GM11168 (cell line): ENCODE measurements around the gene DSTN.

Experiments used
- in situ Hi-C: fragments of 300-500 bp; cut with MboI; formaldehyde crosslinking; loops from one replicate; pipeline ENCODE4 v1.12.0; 2022; ENCODE audit warnings: low sequenced_read_pairs; ENCODE audit not compliant: unreplicated experiment

Gene DSTN

DNA sequence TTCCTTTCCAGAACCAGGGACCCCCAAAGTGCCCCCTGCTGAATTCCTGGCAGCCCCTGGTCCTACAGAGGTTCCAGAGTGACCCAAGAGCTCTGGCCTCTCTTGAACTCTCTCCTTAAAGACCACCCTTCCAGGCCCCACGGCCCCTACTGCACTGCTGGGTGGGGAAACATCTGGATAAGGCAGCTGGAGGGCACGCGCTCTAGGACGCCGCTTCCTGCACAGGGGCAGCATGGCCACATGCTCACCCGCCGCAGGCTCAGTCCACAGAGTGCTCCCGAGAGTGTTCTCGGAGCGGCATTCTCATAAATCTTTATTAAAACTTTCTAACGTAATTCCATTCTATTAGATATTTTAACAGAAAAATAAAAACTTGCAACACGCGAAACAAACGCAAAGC lies 75.1 kb downstream of the DSTN start:
- in situ Hi-C loops = no loop called here

DNA sequence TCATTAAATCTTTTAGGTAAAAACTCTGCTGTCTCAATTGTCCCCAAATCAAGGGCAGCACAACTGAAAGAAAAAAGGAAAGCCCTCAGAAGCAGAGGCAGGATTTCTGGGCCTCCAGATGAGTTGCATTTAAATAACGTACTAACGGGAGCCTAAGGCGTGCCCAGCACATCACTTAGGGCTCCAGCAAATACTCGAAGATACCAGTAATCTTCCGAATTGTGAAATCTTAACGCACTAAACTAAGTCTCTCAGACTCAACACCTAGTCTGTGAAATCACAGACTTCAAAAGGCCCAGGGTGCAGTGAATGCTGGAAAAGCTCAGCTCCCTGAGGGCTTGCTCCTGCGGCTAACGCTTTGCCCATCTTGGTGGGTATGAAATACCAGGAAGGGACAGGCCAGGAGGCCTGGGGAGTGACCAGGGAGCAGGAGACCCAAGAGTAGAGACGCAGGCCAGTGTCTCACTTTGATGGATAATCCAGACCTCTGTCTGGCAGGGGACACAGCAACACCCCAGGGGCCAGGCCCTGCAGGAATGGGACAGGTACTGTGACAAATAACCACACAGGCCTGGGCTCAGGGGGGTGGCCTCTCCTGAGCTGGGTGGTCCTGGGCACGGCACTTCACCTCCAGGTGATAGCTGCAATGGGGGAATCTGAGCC lies 75.8 kb downstream of the DSTN start:
- in situ Hi-C loops = no loop called here

DNA sequence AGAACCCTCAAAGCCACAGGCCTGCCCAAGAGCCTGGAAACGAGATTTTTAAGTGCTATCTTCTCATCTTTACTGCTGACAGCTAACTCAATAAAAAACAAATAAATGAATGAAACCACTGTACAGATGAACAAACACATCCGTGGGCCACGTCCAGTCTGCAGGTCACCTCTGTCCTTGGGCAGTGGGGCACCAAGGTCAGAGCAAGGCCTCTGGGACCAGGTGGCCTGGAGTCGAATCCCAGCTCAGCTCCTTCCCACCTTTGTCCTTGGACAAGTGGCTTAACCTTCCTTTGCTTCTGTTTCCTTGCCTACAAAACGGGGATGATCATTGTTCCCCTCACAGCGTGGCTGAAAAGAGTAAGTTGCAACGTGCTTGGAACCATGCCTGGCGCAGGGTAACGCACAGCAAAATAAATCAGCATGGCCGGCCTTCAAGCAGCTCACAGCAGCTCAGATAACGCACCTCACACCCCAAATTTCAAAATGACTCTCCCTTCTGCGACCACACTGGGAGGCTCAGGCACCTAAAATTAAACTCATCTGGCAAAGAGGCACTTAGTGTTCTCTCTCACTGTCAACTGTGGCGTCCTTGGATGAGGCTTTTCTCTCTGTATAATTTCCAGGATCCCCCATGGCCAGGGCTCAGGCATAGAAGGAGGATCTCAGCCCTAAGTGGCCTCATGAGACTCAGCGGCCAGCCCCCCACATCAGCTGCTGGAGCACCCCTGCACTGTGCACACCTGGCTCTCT lies 76.5 kb downstream of the DSTN start:
- in situ Hi-C loops = no loop called here

DNA sequence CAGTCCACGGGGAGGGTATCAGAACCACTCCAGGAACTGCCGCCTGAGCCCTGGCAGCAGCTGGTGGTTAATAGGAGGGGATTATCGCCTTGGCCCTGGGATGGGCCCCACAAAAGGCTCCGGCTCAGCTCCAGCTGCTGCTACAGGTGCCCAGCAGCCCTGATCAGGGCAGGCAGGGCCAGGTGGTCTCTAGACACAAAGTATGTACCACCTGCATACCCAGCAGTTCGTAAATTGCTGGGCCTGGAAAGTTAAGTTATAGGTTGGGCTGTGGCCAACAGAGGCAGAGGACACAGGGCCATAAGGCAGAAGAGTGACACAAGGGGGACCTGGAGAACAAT lies 77.1 kb downstream of the DSTN start:
- in situ Hi-C loops = no loop called here

DNA sequence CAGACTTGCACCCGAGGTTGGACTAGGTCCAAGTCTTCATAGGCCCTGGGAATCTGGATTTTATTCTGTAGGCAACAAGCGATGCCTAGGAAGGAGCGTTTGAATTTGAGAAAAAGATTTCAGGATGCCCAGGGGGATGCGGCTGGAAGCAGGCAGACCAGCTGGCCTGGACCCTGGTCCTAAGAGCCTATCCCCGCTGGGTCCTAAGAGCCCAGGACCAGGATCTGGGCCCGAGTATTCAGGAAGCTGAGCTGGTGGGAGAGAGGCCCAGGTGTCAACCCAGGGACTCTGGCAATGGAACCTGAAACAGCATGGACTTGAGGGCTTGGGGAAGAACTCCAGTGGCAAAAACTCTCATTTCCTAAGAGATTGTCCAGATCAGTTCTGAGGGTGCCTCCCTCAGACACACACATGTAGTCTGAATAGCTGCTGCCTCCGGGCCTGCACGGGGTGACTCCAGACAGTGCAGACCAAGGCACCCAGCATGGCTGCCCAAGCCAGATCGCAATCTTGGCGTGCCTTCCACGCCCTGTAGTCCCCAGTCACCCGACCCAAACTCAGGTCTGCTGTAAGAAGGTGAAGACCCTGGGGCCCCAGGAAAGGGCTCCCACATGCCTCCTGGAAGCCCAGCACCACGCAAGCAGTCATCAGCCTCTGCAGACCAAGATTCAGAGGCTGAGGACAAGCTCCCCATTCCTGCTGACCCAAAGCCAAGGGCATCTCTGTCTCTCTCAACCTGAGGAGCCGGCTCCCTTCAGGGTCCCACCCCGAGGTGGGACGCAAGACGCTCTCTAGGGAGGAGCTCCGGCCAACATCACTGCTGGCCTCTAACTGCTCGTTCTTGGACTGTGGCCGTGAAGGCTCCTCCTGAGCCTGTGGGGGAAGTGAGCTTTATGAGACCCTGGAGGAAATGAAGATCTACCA lies 77.8 kb downstream of the DSTN start:
- in situ Hi-C loops = no loop called here

DNA sequence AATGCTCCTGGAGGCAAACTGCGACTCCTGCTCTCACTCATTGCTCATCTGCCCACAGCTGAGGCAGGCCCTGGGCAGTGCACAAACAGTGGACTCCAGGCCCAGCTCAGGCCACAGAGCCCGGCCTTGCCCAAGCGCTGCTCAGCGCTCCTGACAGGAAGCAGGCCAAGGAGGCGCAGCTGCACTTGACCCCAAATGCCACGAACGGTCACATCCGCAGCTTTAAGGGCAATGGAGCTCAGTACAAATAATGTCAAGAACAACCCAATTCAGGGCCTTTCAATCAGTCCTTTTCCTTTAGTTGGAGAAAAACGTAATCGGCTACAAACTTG lies 78.4 kb downstream of the DSTN start:
- in situ Hi-C loops = no loop called here

DNA sequence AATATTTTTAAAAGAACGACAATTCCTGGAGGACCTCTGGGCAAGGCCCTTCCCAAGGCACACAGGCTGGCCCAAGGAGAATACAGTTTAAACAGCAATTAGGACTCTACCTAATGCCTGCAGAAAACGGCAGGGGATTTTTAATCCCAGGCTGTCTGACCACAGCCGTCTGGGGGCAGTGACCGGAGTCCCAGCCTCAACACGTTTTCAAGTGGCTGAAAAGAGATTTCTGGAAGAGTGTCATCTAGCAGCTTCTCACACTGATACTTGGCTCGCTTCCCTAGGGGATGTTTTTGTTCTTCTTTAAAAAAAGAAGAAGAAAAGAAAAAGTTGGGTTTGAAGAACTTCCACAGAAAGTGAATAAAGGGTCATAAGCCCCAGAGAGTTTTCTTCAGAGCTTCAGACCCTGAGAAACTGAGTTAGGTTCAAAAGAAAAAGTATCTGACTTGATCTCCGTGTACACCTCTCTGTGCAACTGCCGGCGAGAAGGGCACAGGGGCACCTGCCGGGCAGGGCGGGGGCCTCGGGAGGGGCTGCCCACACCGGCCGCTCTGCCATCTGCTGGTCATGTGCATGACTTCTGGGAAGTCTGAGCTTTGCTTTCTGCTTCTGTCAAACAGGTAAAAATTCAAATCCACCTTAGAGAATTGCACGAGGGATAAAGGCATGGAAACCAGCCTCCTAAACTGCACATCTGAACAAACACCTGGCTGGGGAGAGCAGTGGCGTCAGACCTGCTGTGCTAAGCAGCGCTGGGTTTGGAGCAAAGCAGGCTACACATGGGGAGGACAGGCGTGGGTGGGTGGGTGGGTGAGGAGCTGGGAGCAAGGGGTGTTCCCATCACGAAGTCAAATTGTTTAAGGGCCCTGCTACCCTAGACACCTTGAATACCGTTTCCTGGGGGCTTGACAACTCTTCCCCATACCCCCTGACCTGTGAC lies 79.2 kb downstream of the DSTN start:
- in situ Hi-C loops = no loop called here

DNA sequence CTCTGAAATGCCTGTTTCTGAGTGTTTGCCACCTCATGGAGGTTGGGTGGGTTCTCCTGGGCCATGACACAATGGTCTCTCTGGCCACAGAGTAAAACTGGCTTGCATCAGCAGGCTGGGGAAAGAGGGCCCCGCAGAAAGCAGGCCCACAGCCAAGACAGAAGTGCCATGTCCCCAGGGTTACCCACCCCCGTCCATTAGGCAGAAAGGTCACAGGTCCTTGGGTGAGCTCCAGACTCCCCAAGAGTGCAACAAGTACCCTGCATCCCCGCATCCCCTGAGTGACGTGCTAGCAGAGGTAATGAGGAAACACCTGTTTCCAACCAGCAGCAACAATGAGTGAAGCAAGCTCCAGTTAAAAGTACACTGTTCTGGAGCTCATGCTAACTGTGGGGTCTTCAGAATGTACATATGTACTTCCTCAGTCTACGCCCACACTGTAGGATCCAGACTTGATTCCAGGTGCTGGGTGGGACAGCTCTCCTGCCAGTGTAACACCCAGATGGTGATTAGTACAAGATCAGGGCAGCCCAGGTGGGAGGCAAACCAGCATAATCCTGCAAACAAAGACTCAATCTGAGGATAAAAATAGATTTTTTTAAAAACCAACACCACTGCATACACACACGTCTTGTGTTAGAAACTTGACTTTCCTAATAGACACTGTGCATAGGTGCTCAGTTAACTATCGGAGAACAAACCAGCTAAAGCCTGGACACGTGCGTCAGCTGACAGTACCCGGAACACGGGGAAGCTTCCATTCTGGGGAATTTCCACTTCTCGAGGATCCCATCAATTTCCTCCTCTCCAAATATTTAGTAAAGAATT lies 80.6 kb downstream of the DSTN start:
- in situ Hi-C loops = no loop called here

DNA sequence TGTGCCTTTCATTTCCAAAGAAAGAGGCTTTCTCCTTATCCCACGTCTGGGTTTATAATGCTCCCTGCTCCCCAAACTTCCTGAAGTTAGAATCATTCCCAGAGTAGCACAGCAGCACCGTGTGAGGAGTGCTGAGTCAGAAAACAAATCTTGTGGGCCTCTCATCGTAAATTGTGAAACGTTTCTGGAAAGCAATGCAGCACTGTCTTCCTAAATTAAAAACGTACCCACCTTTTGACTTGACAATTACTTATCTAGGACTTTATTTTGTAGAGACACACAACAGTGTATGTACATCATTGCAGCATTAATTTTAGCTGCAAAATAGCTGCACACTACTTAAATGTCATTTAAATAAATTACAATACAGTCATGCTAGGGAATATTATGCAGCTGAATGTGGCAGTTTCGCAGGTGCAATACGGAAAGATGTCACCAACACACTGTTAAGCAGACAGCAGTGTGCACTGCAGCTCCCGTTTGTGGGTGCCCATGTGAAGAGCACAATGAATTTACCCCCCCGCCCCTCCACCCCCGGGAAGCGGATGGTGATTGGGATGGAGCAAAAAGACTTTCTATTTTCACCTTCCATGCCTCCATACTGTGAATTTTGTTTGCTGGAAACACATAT lies 81.4 kb downstream of the DSTN start:
- in situ Hi-C loops = no loop called here

DNA sequence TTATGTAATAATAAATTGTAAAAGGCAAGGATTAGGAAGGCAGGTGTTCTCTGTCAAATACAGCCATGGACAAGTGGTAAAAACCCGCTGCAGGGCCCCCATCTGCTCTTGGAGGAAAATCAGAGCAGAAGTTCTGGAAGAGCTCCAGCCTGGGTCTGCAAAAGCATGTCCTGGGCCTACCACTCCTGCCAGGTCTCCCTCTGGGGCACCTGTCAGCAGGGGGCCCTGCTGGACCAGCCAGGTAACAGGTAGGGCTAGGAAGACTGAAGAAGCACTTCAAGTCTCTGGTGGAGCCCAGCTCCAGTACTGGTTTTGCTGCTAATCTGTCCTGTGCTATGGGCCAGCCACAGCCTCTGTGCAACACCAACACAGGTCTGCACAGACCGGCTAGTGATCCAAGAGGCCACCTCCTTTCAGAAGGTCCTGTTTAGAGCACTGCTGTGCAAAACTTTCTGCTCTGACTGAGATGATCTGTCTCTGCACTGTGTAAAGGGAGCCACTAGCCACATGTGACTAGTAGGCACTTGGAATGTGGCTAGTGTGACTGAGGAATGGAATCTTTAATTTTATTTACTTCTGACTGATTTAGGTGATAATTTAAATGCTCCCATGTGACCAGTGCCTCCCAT lies 82.0 kb downstream of the DSTN start:
- in situ Hi-C loops = no loop called here

DNA sequence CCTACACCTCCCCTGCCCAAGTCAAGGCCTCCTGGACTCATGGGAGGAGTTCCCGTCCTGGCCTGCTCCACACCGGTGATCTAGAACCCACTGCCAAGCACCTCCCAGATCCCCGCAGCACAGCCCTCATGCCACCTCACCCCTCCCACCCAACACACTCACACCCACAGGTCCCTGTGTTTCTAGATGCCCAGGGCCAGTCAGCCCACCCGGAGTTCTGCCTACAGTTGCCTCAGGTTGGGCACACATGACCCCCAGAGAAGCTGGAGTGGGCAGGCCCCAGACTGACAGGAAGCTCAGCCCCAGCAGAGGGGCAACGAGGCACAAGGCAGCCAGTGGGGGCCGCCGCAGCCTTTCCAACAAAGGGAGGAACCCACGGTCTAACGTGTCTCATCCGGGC lies 82.5 kb downstream of the DSTN start:
- in situ Hi-C loops = no loop called here

DNA sequence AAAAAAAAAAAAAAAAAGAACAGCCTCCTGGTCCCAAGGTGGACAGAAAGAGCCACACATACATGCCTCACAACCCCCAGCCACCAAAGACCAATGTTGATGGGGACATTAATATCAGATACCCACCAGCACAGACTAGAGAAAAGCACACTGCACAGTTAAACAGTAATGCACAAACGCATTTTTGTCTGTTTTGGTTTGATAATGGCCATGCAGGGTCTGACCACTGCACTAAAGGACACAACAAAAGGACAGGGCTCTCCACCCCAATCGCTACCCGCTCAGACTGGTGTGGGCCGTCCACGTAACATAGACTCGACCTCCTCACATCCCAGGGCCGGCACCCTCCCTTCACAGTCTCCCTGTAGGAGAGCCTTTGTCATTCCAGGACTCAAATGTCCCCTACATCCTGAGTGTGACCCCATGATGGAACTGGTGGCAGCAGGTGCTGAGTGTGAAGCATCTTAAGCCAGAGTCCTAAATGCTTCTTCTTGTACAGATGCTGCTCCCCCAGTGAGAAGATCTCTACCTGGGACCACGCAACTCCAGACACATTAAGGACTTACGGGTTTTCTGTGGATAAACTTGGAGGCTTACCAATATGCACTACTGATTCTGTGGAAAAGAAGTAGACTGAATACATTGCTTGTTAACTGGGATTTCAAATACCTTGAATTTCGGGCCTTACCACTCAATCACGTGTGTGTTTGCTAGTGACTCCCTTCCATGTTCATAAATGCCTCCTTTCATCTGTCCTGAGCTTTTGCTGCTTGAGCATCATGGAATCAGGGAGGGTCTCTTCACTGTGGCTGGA lies 84.2 kb downstream of the DSTN start:
- in situ Hi-C loops = no loop called here

DNA sequence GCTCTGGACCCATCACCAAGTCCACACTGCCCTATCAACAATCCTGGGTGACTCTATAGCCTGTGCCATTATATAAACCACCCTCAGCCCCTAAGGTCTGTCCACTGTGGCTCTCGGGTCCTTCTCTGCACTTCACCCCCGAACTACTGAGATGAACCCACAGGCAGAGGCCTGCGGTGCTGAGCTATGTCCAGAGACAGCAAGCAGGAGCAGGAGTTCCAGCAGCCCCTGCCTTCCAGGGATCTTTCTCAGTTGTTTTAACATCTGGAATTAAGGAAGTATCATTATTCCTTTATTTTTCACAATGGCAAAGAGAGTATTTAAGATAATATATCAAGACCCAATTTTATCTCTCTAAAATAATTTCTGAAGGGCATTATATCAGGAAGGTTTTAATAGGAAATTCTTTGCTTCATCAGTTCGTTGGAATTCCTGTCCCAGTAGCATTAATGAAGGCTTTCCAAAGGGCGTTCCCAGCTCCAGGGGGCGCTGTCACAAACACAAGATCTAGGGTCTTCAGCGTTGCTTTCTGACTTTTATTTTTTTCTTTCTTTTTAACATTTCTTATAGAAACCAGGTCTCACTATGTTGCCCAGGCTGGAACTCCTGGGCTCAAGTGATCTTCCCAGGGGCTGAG lies 84.9 kb downstream of the DSTN start:
- in situ Hi-C loops = no loop called here

DNA sequence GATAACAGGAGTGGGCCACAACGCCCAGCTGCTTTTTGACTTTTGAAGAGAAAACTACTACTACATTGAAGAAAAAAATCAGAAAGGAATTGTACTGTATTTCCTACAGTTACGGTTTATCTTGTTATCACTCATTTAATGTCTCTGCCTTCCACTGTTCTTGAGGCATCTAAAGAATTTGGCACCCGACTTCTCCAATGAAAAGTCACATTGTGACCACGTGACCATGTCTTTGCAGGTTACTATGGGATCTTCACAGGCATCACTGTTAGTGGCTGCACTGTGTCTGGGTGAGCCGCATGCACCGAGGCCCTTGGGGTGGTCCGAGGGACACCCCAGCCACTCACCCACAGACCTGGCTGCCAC lies 85.4 kb downstream of the DSTN start:
- in situ Hi-C loops = no loop called here

DNA sequence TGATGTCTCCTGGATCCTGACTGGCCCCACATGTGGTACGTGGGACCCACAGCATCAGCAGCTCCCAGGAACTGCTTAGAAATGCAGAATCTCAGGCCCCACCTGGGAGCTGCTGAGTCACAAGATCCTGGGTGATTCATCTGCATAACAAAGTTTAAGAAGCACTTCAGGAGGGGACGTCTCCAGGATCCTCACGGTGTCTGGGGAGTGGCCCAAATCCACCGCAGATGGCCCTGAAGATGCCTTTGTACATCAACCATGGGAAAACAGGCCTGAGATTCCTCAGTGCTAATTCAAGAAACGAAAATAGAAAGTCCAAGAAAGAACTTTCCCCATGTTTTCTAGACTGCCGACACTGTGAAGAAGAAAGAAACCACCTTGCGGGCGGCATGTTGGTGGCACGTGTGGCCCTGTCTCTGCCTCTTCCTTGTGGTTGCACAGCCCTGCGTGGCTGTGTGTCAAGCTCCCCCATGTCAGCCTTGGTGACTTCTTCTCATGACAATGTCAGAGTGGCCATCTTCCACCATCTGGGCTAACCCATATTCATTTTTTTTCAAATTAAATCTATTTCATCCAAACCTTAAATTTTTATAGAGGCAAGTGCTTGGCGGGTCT lies 86.1 kb downstream of the DSTN start:
- in situ Hi-C loops = no loop called here

DNA sequence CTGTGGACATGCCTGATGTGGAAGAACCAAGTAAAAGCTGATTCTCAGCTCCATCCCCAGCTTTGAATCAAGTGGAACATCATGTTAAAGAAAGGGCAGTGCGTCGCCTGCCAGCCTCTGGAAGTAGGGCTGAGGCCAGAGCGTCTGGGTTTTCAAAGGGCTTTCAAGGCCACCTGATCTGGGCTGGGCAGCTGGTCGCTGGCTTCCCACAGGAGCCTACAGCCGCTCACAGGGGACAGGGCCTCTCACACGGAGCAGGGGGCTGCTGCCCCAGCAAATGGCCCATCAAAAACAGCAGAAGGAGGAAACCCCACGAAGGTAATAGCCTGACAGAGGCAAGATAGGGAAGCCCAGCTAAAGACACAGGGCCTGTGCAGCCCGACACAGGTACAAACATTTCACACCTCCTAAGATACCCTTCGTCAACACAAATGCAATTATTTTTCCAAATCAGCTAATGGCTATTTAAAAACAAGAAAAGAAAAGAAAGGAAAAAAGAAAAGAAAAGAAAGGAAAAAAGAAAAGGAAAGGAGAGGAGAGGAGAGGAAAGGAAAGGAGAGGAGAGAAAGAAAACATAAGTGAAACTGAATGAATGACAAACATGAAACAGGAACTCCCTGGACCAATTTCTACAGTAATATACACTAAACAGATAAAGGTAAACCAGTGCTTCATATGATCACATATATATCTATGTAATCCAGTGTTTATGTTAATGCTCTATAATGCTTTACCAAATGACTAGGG lies 87.4 kb downstream of the DSTN start:
- in situ Hi-C loops = no loop called here
